Measurements from ENCODE around the gene TTC38.

GRCh38 chr22:46293577-46294260, 25.9 kb downstream of the TTC38 start:
- TF ChIP-seq CTCF (IDR thresholded peaks at IDR 0.05 in 4 of 5, conservative IDR thresholded peaks at IDR 0.05 in 1 of 5) (no peak), POLR2A (IDR thresholded peaks at IDR 0.05) (peak in 1 of 2 donors; percentile 14)

All from gastrocnemius medialis (tissue), 4 donors.